GM18499 (cell line): Measurements from ENCODE around the gene E2F4.
A peak's percentile ranks its signal among the peaks of the same experiment; 100 is the strongest.

Experiments used
- ATAC-seq: cut with Tn5 transposase; IDR thresholded peaks from one replicate; pipeline ENCODE4 v1.9.1; 2021; ENCODE audit warnings: moderate number of reproducible peaks; ENCODE audit not compliant: insufficient read depth, unreplicated experiment

E2F4 gene

GRCh38 chr16:67207249-67208091 is 15.5 kb downstream of the E2F4 start:
- ATAC-seq: no peak

DNA sequence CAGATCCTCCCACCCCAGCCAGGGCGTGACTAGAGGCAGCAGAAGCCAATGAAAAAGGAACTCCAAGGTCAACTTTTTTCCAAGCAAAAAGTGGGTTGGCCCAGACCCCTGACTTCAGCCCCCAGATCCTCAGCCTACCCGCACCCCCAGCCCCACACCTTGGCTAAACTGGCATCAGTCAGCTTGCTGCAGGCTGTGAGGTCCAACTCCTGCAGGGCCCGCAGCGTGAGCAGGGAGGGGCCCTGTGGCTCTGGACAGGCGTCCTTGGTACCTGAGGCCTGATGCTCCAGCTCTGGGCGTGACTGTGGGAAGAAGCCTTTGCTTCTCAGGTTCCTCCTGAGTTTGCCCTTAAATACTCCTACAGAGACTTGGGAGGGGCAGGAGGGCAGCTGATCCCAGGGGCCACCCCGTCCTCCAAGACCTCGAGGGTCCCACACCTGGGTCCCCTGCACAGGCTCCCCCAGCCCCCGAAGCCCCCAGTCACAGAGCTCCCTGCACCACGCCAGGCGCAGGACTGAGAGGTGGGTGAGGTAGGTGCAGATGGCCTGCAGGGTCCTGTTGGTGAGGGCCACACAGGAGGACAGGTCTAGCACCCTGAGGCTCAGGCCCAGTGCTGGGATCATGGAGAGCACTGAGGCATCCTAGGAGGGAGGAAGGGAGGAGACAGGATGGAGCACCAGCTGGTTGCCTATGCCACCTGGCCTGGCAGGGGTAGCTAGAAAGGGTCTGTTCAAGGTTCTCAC is 16.4 kb downstream of the E2F4 start:
- no peak for ATAC-seq

- ATAC-seq: no peak
Measured at GRCh38 chr16:67209565-67209964, 17.6 kb downstream of the E2F4 start.

DNA sequence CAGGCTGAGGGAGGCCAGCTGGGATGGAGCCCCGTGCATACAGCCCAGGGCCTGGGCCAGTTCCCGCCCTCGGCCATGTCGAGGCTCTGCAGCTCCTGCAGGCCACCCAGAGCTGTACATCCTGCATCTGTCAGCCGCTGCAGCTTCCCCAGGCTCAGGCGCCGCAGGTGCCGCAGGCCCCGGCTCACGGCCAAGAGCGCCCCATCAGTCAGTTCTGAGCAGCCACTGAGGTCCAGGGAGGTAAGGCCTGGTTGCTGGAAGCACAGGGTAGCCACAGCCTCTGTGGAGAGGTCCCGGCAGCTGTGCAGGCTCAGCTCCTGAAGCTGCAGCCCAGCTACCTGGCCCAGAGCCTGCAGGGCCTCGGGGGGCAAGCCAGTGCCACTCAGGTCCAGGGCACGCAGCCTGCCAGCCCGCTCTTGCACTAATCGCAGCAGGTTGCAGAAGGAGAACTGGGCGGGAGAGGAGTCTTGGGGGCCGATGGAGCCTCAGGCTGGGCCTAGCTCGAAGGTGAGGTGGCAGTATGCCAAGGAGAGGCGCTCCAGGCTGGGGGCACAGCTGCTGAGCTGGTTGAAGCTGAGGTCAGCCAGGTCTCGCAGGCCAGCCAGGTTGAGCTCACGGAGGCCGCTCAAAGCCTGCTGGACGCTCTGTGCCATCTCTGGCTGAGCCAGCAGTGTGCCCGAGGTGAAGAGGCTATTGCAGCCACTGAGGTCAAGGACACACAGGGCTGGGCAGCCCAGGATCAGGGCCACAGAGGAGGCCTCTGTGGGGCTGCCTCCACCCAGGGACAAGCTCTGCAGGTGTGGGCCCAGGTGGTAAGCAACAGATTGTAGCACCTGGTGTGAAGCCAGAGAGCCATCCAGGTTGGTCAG is 18.3 kb downstream of the E2F4 start:
- no peak for ATAC-seq

DNA sequence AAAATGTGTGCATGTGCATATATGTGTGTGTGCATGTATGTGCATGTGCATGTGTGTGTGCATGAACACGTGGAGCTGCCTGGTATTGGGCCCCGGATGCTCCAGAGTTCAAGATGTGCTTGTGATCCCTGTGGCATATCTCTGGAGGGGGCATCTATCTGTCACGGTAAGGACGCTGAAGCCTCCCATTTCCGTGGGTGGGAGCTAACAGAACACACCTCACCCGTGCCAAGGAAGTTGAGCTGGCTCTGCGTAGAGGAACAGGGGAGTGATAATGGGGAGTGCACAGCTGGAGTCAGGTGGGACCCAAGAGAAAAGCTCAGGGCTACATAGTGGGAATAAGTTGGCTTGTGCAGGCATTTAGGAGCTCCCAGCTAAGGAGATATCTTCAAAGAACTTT is 19.7 kb downstream of the E2F4 start:
- no peak for ATAC-seq

GRCh38 chr16:67212766-67213165 is 20.8 kb downstream of the E2F4 start:
- ATAC-seq: no peak

GRCh38 chr16:67213197-67214019 is 21.5 kb downstream of the E2F4 start:
- no peak for ATAC-seq

DNA sequence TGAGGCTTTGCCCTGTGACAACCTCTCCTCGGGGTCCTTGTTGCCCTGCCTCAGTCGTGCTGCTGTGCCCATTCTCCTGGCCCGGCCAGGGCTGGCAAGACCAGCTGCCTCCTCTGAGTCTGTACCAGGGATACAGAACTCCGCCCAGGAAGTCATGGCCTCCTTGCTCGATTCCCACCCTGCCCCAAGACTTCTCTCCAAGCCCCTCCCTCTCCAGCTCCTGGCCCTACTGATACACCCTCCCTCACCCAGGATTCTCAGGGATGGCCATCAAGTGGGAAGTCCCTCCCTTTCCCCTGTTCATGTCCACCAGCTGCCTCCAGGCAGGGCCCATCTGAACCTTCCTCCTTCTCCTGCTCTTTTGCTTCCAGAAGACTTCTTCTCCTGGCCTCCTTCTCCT is 23.8 kb downstream of the E2F4 start:
- ATAC-seq: no peak

DNA sequence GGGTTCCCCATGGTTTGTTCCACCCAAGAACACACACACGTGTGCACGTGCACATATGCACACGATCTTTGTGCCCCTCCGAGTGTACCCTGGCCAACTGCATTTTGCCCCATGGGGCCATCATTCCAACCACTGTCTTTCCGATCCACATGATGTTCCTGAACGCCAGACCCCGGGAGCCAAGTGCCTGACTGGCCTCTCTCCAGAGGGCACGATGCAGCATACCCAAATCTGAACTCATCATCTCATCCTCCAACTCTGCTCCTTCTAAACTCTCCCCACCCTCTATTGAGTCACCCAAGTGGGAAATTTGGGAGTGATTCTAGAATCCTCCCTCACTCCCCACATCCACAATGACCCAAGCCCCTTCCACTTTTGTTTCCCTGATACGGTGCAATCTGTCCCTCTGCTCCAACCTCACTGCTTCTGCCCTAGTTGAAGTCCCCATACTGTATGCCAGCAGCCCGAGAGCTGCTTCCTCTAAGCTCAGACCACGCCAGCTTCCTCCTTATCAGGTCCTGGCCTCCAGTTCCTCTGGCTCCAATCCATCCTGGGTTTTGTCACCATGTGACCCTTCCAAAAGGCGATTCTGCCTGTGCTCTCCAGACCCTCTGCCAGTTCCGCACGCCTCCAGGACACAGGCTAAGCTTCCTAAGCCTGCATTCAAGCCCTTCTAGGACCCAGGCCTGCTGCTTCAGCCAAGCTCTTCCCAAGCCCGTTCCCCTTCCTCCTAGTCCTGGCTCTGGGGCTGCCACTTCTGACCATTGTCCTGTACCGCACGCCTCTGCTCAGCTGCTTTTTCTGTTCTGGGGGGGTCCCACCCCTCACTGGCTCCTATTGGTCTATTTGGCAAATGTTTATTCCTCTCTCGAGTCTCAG is 24.9 kb downstream of the E2F4 start:
- ATAC-seq: no peak

GRCh38 chr16:67223992-67224391 is 32.0 kb downstream of the E2F4 start:
- ATAC-seq: no peak

- ATAC-seq: no peak
Measured at GRCh38 chr16:67226295-67226803, 34.4 kb downstream of the E2F4 start.

DNA sequence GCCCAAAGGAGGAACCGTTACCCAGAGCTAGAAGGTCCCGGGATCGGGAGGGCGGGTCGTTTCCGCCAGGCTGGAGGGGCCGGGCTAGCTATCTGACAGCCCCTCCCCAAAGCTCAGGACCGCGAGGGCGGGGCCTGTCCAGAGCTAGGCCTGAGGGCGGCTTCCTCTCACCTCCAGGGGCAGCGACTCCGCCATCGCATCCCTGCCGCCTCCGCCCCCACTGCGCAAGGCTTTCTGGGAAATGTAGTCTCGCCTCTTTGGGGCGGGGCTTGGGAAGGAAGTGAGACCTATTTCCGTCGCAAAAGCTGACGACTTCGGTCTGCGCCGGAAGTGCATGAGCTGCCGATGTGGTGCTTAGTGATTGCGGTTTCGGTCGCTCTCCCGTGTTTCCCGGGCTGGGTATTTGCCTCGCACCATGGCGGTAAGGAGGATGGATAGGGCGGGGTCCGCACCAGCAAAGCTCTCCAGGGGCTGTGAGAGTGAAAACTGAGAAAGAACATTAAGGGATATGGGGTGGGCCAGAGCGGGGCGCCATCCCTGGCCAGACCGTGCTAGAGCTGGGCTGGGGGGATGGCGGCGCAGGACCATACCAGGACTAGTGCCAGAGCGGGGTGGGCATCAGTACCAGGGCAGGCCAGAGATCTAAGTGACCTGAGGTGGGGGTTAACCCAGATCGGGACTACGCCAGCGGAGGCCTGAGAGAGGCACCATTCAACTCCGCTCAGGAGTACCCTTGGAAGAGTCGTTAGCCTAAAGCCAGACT is 35.0 kb downstream of the E2F4 start, which contains the start of gene TMEM208:
TSS of gene TMEM208 (plus strand) at position 327 of the 763 bp plus-strand sequence. CDS start at position 416, 89 bp downstream.
- ATAC-seq: peak; percentile 82

GRCh38 chr16:67227567-67227921 is 35.6 kb downstream of the E2F4 start:
- ATAC-seq: no peak

- no peak for ATAC-seq
Measured at GRCh38 chr16:67228034-67228785, 36.3 kb downstream of the E2F4 start.

- no peak for ATAC-seq
Measured at GRCh38 chr16:67228905-67229304, 37.0 kb downstream of the E2F4 start.

GRCh38 chr16:67229906-67230808 is 38.2 kb downstream of the E2F4 start:
- no peak for ATAC-seq
